GM20000 (cell line): ENCODE results near the gene SYTL4.
A peak's percentile ranks its signal among the peaks of the same experiment; 100 is the strongest.

Experiments used
- DNase-seq: peaks from one replicate; pipeline ENCODE4 v3.0.0; 2012; ENCODE audit warnings: low spot score
- TF ChIP-seq, protein P1 (sequence below): IDR thresholded peaks from 2 replicates; pipeline ENCODE4 v1.5.1; 2012; ENCODE audit warnings: mild to moderate bottlenecking, control low read depth; ENCODE audit errors: extremely low read depth, missing control alignments

Gene SYTL4

GRCh38 chrX:100642290-100642689 is 89.6 kb downstream of the SYTL4 start:
- DNase-seq: no peak
- TF ChIP-seq, protein P1, sequence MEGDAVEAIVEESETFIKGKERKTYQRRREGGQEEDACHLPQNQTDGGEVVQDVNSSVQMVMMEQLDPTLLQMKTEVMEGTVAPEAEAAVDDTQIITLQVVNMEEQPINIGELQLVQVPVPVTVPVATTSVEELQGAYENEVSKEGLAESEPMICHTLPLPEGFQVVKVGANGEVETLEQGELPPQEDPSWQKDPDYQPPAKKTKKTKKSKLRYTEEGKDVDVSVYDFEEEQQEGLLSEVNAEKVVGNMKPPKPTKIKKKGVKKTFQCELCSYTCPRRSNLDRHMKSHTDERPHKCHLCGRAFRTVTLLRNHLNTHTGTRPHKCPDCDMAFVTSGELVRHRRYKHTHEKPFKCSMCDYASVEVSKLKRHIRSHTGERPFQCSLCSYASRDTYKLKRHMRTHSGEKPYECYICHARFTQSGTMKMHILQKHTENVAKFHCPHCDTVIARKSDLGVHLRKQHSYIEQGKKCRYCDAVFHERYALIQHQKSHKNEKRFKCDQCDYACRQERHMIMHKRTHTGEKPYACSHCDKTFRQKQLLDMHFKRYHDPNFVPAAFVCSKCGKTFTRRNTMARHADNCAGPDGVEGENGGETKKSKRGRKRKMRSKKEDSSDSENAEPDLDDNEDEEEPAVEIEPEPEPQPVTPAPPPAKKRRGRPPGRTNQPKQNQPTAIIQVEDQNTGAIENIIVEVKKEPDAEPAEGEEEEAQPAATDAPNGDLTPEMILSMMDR: no peak

GRCh38 chrX:100636321-100636991 is 95.5 kb downstream of the SYTL4 start, which contains the start of gene TSPAN6:
Gene TSPAN6, minus strand, starts transcription at chrX:100636806. Its CDS starts 112 bp downstream, at chrX:100636694.
- DNase-seq: peak; percentile 58
- TF ChIP-seq, protein P1: no peak

GRCh38 chrX:100635989-100636320 is 96.0 kb downstream of the SYTL4 start:
- TF ChIP-seq, protein P1: no peak
- DNase-seq: no peak

DNA sequence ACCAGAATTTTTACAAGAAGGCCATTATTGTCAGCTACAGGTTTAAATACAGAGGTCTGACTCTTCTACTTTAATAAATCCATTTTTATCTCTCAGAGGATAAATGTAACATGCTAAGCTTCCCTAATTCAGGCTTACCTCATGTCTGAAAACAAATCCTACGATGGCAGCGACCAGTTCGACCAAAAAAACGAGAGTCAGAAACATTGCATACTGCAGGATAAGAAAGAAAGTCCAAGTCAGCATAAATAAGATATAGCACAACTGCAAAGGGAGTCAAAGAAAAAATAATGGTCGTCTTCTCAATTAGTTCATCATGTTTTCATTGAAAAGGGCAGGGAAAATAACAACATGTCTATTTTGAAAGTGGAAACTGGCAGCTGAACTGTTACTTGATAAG is 96.9 kb downstream of the SYTL4 start:
- DNase-seq: no peak
- TF ChIP-seq, protein P1: no peak

DNA sequence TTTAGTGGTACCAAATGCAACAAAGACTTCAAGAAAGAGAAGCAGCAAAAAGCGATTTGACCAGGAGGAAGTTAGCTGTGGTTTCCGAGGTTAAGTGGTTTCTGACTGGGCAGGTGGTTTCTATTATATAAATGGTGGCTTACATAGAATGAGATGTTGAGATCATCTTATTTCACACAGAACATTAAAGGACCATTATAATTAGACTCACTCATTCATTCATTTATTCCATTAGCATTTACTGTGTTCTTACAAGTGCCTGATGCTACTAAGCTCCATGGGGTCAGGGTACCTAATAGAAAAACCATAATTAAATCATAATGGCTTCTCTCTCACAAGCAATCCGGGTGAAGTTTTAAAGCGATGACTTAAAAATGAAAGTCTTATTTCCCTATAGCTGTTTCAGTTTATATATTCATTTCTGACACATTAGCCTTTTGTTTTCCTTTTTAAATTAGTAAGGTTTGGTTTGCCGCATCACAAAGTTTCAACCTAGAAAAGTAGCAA is 105.9 kb downstream of the SYTL4 start:
- TF ChIP-seq, protein P1: no peak
- peak; percentile 40 for DNase-seq
